GM12801 (cell line): Measurements from ENCODE around the gene ADIG.

ENCODE experiments used
- CTCF ChIP-seq: IDR thresholded peaks from one replicate; pipeline ENCODE4 v1.5.1; 2011; ENCODE audit warnings: control low read depth; ENCODE audit not compliant: insufficient read length; ENCODE audit errors: extremely low read depth

The ADIG gene

GRCh38 chr20:38547288-38548085 lies 33.5 kb upstream of the ADIG start:
- no peak for TF ChIP-seq CTCF

DNA sequence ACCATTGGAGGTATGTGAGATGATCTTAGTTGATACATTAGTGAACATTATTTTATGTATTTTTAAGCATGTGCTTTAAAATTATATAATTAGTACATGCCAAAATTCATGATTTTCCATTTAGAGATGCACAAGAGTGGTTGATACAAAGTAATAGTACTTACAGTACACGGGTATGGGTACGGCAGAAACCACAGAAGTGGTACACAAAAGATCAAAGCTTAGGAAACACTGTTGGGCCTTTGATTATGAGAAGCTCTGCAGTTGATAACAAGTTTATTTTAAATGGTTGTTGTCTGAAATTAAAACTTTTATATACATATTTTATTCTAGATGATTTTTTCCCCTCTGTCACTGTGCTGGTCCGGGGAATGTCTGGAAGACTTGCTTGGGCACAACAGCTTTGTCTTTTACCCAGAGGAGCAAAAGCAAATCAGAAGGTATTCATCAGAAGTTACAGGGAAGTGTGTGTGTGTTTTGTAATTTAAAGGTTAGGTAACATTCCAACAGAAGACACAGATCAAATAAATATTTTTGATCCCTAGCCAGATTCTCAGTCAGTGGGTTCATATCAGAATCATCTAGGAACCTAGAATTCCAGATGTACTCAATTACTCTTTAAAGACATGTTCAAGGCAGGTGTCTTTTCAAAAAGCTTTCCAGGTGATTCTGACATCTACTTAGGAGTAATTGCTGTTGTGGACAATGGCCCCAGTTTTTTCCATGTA lies 32.5 kb upstream of the ADIG start:
- no peak for TF ChIP-seq CTCF

- TF ChIP-seq CTCF: no peak
Observed at GRCh38 chr20:38550274-38550673, 30.7 kb upstream of the ADIG start.

GRCh38 chr20:38551056-38551626 lies 29.9 kb upstream of the ADIG start:
- no peak for TF ChIP-seq CTCF

DNA sequence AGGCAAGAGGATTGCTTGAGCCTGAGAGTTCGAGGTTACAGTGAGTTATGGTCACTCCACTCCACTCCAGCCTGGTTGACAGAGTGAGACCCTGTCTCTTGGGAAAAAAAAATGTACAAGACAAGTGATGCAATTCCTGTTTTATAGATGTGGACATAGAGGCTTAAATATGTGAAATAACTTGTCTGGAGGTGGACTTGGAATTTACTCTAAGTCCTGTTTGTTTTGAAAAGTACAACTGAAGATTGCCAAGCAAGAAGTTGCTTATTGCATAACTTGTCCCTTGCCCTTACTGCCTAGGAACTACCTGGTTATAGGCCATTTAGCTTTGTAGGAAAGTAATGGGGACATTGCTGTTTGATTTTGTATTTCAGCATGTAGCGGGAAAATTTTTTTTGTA lies 26.0 kb upstream of the ADIG start:
- no peak for TF ChIP-seq CTCF

GRCh38 chr20:38555395-38555794 lies 25.6 kb upstream of the ADIG start:
- no peak for TF ChIP-seq CTCF

DNA sequence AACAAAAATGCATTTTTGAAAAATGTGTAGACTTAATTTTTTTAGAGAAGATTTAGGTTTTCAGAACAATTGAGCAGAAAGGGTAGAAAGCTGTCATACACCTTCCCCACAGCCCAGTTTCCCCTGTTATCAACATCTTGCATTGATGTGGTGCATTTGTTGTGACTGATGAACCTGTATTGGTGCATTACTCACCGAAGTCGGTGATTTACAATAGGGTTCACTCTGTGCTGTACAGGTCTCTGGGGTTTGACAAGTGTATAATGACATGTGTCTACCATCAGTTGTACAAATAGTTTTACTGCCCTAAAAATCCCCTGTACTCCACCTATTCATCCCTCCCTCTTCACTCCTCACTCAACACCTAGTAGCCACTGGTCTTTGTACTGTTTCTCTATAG lies 23.8 kb upstream of the ADIG start:
- no peak for TF ChIP-seq CTCF
